Mucosa of gallbladder (tissue), 1 donor: ENCODE measurements around the gene HOXA9. TPM values are rescaled to one million over a fixed set of nuclear protein-coding genes. Genes with fewer than 3 reads are reported as not detected.
A peak's percentile ranks its signal among the peaks of the same experiment; 100 is the strongest.

Experiments
- DNase-seq: peaks from one replicate; pipeline ENCODE4 v3.0.0-alpha.2; 2020; ENCODE audit warnings: low spot score
- total RNA-seq: library from RNA; stranded (reverse); gene quantifications from one replicate; pipeline ENCODE4 v1.2.1, GENCODE V29; 2021
- donor health status: DM: no; HTN: no; CAD: no.

The HOXA9 gene
- 0.17 TPM for total RNA-seq

DNA sequence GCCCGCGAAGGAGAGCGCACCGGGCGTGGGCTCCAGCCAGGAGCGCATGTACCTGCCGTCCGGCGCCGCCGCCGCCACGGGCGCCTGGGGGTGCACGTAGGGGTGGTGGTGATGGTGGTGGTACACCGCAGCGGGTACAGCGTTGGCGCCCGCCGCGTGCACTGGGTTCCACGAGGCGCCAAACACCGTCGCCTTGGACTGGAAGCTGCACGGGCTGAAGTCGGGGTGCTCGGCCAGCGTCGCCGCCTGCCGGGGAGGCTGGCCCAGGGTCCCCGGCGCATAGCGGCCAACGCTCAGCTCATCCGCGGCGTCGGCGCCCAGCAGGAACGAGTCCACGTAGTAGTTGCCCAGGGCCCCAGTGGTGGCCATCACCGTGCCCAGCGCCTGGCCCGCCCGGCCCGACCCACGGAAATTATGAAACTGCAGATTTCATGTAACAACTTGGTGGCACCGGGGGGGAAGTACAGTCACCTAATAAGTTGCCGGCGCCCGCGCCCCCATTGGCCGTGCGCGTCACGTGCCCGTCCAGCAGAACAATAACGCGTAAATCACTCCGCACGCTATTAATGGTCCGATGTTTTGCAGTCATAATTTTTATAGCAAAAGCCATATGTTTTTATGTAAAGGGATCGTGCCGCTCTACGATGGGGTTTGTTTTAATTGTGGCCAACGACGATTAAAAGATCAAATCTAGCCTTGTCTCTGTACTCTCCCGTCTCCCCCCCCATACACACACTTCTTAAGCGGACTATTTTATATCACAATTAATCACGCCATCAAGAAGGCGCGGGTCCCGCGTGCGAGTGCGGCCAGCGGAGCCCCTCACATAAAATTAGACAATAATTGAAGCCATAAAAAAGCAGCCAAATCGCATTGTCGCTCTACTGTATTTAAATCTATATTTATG lies at the start of gene HOXA9:
TSS of gene HOXA9 (minus strand) at position 449 of the 907 bp plus-strand sequence. CDS start at position 369, 80 bp downstream.
- DNase-seq = no peak

- DNase-seq = no peak
Measured at GRCh38 chr7:27214239-27214950, 49.1 kb upstream of the HOXA9 start.

- DNase-seq = no peak
Measured at GRCh38 chr7:27213433-27214238, 48.3 kb upstream of the HOXA9 start.

GRCh38 chr7:27212497-27213432 lies 47.4 kb upstream of the HOXA9 start:
- DNase-seq = no peak

DNA sequence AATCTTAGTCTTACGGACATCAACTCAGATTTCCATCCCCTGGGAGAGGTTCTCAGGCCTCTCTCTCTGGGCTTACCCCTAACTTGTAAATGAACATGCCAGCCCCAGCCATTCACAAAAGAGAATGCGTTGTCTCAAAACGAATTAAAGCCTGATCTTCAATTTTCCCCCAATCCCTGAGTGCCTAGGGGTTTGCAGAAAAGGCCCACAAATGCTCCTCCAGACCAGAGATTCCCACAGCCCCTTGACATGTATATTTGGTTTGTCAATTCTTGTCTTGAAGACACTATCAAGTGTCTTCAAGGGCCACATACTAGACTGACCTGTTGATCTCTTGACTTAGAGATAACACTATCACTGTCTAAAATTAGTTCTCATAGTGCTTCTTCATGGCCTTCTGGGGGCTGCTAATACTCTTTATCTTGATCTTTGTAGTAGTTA lies 46.4 kb upstream of the HOXA9 start:
- no peak for DNase-seq

- no peak for DNase-seq
Measured at GRCh38 chr7:27211084-27211446, 45.7 kb upstream of the HOXA9 start.

DNA sequence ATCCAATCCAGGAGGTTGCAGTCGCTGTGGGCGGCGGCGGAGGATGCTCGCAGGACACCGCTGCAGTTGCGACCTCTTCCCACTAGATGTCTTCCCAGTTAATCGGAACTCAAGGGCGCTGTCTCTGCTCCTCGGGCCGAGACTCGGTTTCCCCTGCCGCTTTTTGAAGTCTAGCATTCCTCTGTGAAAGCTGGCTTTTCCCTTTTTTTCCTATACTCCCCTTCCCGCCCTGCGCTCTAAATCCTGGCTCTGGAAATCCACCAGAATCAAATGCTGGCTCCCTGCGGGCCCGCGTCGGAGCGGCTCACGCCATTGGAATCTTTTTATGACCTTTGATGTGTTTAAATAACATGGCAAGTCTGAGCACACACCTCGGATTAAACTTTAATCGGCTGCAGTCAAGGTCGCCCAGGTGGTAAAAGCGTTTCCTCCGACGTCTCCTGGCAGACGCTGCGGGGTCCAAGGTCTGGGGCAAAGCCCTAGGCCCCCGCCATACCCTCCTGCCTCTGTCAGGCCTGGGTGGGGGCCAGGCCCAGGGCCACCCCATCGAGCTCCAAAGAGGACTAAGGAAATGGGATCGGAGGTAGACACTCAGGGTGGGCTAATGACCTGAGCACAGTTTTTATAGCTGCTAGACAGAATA lies 45.2 kb upstream of the HOXA9 start:
- peak; percentile 37 for DNase-seq

DNA sequence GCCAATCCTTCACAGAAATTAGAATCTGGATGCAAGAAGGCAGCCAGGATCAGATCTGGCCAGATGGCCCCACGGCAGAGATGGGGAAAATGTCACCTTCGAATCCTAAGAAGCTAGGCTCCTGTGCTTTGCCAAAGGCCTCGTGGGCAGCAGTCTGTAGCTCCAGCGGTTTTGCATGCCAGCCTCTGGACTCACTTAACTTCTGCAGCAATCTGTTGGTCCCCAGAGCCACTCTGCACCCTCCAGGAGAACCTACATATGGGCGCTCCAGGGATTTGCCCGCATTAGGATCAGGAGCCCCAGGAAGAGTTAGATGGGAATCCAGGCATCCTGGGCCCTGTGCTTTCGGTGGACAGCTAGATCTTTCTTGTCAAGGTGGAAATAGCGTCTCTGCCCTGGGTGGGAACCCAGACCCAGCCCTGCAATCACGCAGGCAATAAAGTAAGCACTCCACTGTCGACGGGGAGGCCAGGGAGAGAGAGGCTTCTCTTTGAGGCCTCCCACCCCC lies 44.6 kb upstream of the HOXA9 start:
- no peak for DNase-seq

- no peak for DNase-seq
Measured at GRCh38 chr7:27208998-27209397, 43.7 kb upstream of the HOXA9 start.

DNA sequence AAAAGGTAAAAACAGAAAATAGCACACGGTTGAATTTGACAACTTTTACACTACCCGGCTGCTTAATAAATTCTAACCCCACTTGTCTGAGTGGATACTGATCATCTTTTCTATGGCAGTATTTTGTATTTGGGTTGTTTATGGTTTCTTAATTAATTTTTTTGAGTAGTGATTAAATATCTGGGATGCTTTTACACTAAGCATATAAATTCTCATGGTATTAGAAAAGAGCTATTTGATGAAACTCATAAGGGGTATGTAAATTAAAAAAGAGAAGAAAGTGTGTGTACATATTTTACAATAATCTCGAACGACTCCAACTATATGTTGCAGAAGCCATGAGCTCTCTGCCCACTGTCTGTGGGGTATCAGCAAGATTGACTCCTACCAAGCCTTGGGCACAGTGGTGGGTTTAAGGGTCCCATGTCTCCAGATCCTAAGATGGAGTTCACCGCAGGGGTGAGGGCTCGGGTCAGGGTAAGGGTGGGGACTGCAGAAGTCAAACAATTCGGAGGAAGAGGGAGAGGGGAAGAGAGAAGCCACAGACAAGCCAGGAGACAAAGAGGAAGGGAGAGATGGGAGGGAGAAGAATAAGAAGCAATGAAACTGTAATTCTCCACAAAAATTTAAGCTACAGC lies 42.1 kb upstream of the HOXA9 start:
- DNase-seq = no peak

GRCh38 chr7:27205325-27206280 lies 40.3 kb upstream of the HOXA9 start:
- no peak for DNase-seq

- DNase-seq = no peak
Measured at GRCh38 chr7:27204851-27205322, 39.5 kb upstream of the HOXA9 start.

DNA sequence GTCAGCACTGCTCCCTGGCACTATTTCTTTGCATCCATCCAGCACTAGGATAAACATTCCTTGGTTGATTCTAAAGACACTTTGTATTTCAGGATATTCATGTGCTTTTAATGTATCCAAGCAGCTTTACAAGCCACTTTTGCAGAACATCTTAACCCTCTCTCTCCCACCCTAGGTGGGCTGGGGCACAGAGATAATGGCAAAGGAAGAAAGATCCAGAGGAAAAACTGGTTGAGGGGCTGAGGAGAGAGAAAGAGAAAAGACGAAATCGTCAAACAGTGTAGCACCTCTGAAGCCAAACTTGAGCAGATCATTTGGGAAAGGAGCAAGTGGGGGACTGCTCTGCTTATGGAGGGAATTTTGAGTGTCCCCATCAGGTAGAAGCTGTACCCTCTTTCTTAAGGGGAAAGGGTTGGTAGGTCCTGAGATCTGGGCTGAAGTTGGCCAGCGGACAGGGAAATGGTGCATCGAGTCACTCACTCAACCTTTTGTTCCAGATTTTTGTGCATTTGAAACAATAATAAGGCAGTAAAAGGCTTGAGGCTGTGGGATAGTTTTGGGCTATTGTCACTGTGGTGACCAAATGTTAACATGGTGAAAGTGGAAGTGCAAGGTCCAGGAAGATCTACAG lies 38.7 kb upstream of the HOXA9 start:
- no peak for DNase-seq

DNA sequence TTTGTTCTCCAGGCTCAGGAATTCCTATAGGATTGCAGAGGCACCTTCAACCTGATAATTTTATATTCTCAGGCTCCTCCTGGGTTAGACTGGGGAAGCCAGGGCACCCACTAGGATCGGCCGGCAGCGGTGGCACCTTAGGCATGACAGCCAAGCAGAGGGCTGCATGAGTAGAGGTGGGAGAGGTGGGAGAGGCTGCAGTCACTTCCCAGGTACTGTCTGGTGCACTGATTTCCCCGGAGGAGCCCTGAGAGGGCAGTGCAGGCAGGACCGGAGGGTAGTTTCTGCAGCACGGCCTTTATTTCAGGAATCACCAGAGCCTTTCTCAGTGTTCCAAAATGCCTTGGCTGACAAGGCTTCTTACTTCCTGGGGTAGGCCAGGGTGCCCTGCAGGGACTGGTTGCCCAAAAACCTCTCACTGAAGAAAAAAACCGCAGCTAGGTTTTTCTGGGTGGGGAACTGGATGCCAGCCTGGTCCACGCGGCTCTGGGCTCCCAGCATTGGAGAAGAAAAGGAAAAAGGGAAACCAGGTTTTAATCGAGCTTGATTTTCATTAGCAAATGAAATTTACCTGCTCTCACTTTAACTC lies 38.1 kb upstream of the HOXA9 start:
- no peak for DNase-seq

GRCh38 chr7:27202862-27203134 lies 37.5 kb upstream of the HOXA9 start:
- no peak for DNase-seq

DNA sequence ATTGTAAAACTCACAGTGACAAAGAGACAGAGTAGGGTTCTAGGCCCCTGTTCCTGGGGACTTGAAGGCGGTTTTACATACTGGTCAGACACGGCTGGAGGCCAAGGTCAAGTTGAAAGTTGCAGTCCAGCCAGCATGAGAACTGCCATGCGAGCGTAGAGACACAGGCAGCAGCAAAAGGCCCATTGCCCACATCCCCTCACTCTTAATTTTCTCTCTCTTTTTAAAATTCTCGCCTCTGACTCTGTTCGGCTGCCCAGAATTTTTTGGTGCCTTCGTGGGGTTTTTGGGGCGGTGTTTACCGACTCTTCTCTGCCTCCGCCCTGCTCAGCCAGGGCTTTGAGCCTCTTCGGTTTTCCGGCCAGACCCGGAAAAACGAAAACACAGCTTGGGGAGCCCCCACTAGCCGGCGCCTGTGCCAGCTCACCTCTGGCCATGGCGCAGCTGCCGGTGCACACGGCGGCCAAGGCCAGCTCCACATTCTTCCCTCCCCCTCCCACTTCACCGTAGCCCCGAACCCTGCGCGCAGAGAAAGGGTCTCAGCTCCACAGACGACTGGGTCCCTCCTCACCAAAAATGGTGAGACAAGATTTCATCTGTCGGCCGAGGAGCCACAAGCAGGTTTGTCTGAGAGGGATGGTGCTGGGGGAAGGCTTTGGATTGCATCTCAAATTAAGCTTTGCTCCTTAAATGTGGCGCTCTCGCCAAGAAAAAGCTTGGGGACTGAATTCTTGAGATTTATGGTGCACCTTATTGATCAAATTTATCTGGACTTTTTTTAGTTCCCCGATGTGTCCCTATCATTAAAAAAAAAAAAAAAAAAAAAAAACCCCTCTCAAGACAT lies 36.9 kb upstream of the HOXA9 start:
- DNase-seq = no peak

DNA sequence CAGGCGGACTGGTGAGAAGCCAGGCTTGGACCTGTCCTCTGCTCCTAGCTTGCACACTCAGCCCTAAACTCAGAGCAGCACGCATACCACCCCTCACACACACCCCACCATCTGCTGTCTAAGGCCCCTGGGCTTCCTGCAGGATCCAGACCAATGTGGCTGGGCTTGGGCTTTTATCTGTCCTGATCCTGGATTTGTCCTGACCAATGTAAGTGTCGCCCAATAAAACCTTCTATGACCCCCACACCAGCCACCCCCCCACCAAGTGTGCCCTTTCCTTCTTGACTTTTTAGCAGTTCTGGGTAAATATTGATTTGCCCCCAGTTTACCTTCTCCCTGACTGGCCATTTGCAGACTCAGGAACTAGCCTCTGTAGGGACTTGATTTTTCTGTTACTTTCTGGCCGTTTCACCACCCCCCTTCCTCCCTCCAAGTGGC lies 36.3 kb upstream of the HOXA9 start:
- DNase-seq = no peak
